Thyroid gland (tissue), 4 donors: Measurements from ENCODE around the gene DNAAF5. TPM values are rescaled to one million over a fixed set of nuclear protein-coding genes. Genes with fewer than 3 reads are reported as not detected.

Source experiments
- DNase-seq, 2 donors: peaks; one replicate each; pipeline ENCODE4 v3.0.0-alpha.2; 2019
- H3K27ac ChIP-seq, 3 donors: fragments of 200-600 bp; sonication (generic); 1 replicate in 2 of 3; 2 replicates in 1 of 3; pipeline ENCODE4 v1.5.1; 2016 to 2019; ENCODE audit warnings: mild to moderate bottlenecking in 1 of 3, moderate library complexity in 1 of 3
- H3K27me3 ChIP-seq: fragments of 200-600 bp; sonication (generic); one replicate; pipeline ENCODE4 v1.5.1; 2019
- H3K36me3 ChIP-seq, 2 donors: fragments of 200-600 bp; sonication (generic); one replicate each; pipeline ENCODE4 v1.5.1; 2016 to 2019
- H3K4me1 ChIP-seq, 2 donors: fragments of 200-600 bp; sonication (generic); one replicate each; pipeline ENCODE4 v1.5.1; 2017 to 2019
- H3K4me3 ChIP-seq, 3 donors: fragments of 200-600 bp; sonication (generic); replicated peaks in 1 of 3; 1 replicate in 2 of 3; 2 replicates in 1 of 3; pipeline ENCODE4 v1.5.1; 2016; ENCODE audit warnings: mild to moderate bottlenecking in 1 of 3
- H3K9me3 ChIP-seq: fragments of 200-600 bp; sonication (generic); one replicate; pipeline ENCODE4 v1.5.1; 2017
- CTCF ChIP-seq, 6 experiments: fragments of 200-600 bp in 3 of 6; fragments of 450-650 bp in 3 of 6; sonication (generic) in 3 of 6; IDR thresholded peaks; one replicate each; pipeline ENCODE4 v1.5.1; 2016 to 2019; ENCODE audit warnings: antibody characterized with exemption in 6 of 6, mild to moderate bottlenecking in 2 of 6, inconsistent platforms in 1 of 6, moderate library complexity in 1 of 6
- POLR2A ChIP-seq, 2 donors: fragments of 450-650 bp; IDR thresholded peaks; one replicate each; pipeline ENCODE4 v1.6.1; 2017; ENCODE audit warnings: antibody characterized with exemption in 2 of 2, mild to moderate bottlenecking in 2 of 2, moderate library complexity in 1 of 2
- WGBS, 2 donors: methylation state at CpG; one replicate each; pipeline ENCODE4 v1.1.5; 2017; 5-methylcytosine and 5-hydroxymethylcytosine counted together
- intact Hi-C: fragments of 100-400 bp; cut with DNase I; formaldehyde crosslinking; loops from one replicate; pipeline ENCODE4 v1.15.1; 2023
- total RNA-seq, 4 donors: library from RNA; depleted of rRNA; stranded (reverse); fragments of >200 nt; gene quantifications; one replicate each; pipeline ENCODE4 v1.2.3, GENCODE V29; 2016

The DNAAF5 gene
- total RNA-seq, 4 donors from 2014 or later: 20.2 to 40.7 (median 34.0) TPM

- Histone ChIP-seq H3K4me1 (peaks cover 34 to 53% of the 10 kb centered on the region in 2 donors), H3K27me3 (no peaks in the 10 kb centered on the region), H3K36me3 (no peaks in the 10 kb centered on the region), H3K9me3 (no peaks in the 10 kb centered on the region), H3K27ac (peak overlapping the region in 2 of 3 donors; percentile 91 to 99), H3K4me3 (no peak overlapping the region)
- intact Hi-C loops: loop anchor here (10.0 kb wide), 1 partner anchor 45 kb away; no protein-coding TSS in a partner anchor
- 68 to 82% methylated on average over 12 of the region's 12 CpGs for WGBS, 2 donors
- TF ChIP-seq POLR2A (IDR thresholded peaks at IDR 0.05) (no peak), CTCF (IDR thresholded peaks at IDR 0.05) (no peak)
- no peak for DNase-seq
These were observed 103.6 kb downstream of the DNAAF5 start for GRCh38 chr7:830069-830468.

GRCh38 chr7:831596-832166 lies 105.2 kb downstream of the DNAAF5 start:
- Histone ChIP-seq H3K27ac (peak overlapping the region; percentile 91 to 99 (median 95)), H3K4me1 (peaks cover 34 to 61% of the 10 kb centered on the region in 2 donors), H3K9me3 (no peaks in the 10 kb centered on the region), H3K27me3 (no peaks in the 10 kb centered on the region), H3K36me3 (no peaks in the 10 kb centered on the region), H3K4me3 (no peak overlapping the region)
- peak; percentile 40 to 50 for DNase-seq
- 10 to 14% methylated on average over 7 of the region's 7 CpGs for WGBS, 2 donors
- TF ChIP-seq POLR2A (IDR thresholded peaks at IDR 0.05): peak in 1 of 2 donors; percentile 55
- no peak for TF ChIP-seq CTCF (IDR thresholded peaks at IDR 0.05)
- intact Hi-C loops: loop anchor here (10.0 kb wide), 1 partner anchor 47 kb away; no protein-coding TSS in a partner anchor

- TF ChIP-seq CTCF (IDR thresholded peaks at IDR 0.05): peak in 2 of 6 experiments; percentile 15 to 16
- no peak for TF ChIP-seq POLR2A (IDR thresholded peaks at IDR 0.05)
- H3K36me3 ChIP-seq: no peaks in the 10 kb centered on the region
- peak; percentile 79 to 80 for DNase-seq
- peaks cover 34 to 62% of the 10 kb centered on the region in 2 donors for H3K4me1 ChIP-seq
- peak within 1 kb of the TSS; percentile 91 to 99 (median 95) for H3K27ac ChIP-seq
- peak within 1 kb of the TSS in 1 of 3 donors; percentile 2 for H3K4me3 ChIP-seq
- H3K27me3 ChIP-seq: no peaks in the 10 kb centered on the region
- WGBS, 2 donors: 24 to 42% methylated on average over 24 of the region's 24 CpGs
- intact Hi-C loops: loop anchor here (10.0 kb wide), 1 partner anchor 48 kb away; no protein-coding TSS in a partner anchor
- no peaks in the 10 kb centered on the region for H3K9me3 ChIP-seq
These were observed 105.9 kb downstream of the DNAAF5 start, which contains the start of gene SUN1 for GRCh38 chr7:832167-832967. Gene SUN1, plus strand, starts transcription at chr7:832476. Its CDS starts 49 bp downstream, at chr7:832525.

DNA sequence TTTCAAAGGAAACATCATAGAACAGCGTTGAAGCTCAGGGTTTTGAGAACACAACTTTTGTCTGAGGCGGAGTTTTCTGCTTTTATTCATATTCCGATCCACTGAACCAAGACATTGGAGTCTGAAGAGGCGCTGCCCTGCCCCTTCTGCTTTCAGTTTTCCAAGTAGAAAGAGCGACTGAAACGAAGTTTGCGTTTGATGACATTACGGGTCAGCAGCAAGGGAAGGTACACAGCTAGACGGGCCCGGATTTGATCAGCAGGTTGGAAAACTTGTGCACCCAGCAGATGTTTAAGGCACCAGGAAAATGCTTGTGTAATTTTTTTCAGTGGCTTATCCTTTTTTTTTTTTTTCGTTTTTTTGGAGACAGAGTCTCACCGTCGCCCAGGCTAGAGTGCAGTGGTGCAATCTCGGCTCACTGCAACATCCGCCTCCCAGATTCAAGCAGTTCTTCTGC lies 106.5 kb downstream of the DNAAF5 start:
- H3K4me3 ChIP-seq: peak overlapping the region in 1 of 3 donors; percentile 2
- 34 to 50% methylated on average over 15 of the region's 15 CpGs for WGBS, 2 donors
- peaks cover 34 to 62% of the 10 kb centered on the region in 2 donors for H3K4me1 ChIP-seq
- H3K27ac ChIP-seq: peak overlapping the region; percentile 91 to 99 (median 95)
- H3K27me3 ChIP-seq: no peaks in the 10 kb centered on the region
- intact Hi-C loops: loop anchor here (10.0 kb wide), 1 partner anchor 48 kb away; no protein-coding TSS in a partner anchor
- H3K9me3 ChIP-seq: no peaks in the 10 kb centered on the region
- TF ChIP-seq CTCF (IDR thresholded peaks at IDR 0.05) (no peak), POLR2A (IDR thresholded peaks at IDR 0.05) (peak in 1 of 2 donors; percentile 65)
- no peaks in the 10 kb centered on the region for H3K36me3 ChIP-seq
- DNase-seq: peak; percentile 78 to 80
